ENCODE data around the gene HAVCR2.

DNA sequence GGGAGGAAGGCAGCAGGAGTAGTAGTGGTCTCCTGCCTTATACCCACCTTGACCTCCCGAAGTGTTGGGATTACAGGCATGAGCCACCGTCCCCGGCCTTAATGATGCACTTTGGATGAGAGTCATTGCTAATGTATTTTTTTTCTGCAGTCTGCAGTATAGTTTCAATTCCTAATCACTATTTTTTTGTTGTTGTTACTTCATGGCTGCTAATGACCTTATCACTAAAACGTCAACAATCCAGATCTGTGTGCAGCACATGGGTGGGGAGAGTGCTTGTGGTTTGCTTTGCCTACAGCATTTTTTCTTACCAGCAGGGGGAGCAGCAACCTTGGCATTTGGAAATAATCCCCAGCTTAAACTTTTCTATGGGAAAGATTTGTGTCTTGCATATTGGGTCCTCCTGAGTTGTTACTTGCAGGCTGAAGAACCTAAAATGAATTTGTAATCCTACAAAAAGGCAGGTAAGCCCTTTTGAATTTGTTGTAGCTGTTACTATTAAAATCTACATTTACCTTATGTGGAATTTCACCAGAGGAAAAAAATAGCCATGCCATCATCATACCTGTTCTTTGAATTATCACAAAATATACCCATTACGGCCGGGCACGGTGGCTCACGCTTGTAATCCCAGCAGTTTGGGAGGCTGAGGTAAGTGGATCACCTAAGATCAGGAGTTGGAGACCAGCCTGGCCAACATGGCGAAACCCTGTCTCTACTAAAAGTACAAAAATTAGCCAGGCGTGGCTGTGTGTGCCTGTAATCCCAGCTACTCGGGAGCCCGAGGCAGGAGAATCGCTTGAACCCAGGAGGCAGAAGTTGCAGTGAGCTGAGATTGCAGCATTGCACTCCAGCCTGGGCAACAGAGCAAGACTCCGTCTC lies 40.1 kb upstream of the HAVCR2 start:
- TF ChIP-seq ASH2L (IDR thresholded peaks at IDR 0.05; ENCODE audit: borderline replicate concordance, low read depth), result no peak
- TF ChIP-seq EZH2 (IDR thresholded peaks at IDR 0.05; ENCODE audit: borderline replicate concordance, control insufficient read depth, low read depth, low read length), result no peak
- TF ChIP-seq, protein P1, sequence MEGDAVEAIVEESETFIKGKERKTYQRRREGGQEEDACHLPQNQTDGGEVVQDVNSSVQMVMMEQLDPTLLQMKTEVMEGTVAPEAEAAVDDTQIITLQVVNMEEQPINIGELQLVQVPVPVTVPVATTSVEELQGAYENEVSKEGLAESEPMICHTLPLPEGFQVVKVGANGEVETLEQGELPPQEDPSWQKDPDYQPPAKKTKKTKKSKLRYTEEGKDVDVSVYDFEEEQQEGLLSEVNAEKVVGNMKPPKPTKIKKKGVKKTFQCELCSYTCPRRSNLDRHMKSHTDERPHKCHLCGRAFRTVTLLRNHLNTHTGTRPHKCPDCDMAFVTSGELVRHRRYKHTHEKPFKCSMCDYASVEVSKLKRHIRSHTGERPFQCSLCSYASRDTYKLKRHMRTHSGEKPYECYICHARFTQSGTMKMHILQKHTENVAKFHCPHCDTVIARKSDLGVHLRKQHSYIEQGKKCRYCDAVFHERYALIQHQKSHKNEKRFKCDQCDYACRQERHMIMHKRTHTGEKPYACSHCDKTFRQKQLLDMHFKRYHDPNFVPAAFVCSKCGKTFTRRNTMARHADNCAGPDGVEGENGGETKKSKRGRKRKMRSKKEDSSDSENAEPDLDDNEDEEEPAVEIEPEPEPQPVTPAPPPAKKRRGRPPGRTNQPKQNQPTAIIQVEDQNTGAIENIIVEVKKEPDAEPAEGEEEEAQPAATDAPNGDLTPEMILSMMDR (IDR thresholded peaks at IDR 0.05 in 2 of 3, conservative IDR thresholded peaks at IDR 0.05 in 1 of 3; ENCODE audit: control insufficient read depth in 2 of 3, extremely low read depth in 1 of 3, insufficient read depth in 1 of 3, low read depth in 3 of 3, low read length in 3 of 3), result peak; percentile 73 to 91 (median 90)
- TF ChIP-seq, protein P2, sequence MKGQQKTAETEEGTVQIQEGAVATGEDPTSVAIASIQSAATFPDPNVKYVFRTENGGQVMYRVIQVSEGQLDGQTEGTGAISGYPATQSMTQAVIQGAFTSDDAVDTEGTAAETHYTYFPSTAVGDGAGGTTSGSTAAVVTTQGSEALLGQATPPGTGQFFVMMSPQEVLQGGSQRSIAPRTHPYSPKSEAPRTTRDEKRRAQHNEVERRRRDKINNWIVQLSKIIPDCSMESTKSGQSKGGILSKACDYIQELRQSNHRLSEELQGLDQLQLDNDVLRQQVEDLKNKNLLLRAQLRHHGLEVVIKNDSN (IDR thresholded peaks at IDR 0.05; ENCODE audit: borderline replicate concordance, extremely low read length, insufficient read depth, low read depth, low read length), result no peak
- TF ChIP-seq SPI1 (IDR thresholded peaks at IDR 0.05; ENCODE audit: borderline replicate concordance, insufficient read depth, low read depth, low read length), result no peak
- TF ChIP-seq EGR1 (IDR thresholded peaks at IDR 0.05; ENCODE audit: borderline replicate concordance in 1 of 2, low read depth in 2 of 2, low read length in 2 of 2), result no peak
- TF ChIP-seq, protein P3, sequence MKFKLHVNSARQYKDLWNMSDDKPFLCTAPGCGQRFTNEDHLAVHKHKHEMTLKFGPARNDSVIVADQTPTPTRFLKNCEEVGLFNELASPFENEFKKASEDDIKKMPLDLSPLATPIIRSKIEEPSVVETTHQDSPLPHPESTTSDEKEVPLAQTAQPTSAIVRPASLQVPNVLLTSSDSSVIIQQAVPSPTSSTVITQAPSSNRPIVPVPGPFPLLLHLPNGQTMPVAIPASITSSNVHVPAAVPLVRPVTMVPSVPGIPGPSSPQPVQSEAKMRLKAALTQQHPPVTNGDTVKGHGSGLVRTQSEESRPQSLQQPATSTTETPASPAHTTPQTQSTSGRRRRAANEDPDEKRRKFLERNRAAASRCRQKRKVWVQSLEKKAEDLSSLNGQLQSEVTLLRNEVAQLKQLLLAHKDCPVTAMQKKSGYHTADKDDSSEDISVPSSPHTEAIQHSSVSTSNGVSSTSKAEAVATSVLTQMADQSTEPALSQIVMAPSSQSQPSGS (IDR thresholded peaks at IDR 0.05; ENCODE audit: low read length), result no peak
- TF ChIP-seq SRF (IDR thresholded peaks at IDR 0.05; ENCODE audit: low read depth in 2 of 2, low read length in 2 of 2), result no peak
- TF ChIP-seq RFX5 (IDR thresholded peaks at IDR 0.05; ENCODE audit: low read depth, low read length), result no peak
- TF ChIP-seq SP1 (IDR thresholded peaks at IDR 0.05; ENCODE audit: low read depth, low read length), result no peak
- TF ChIP-seq TAF1 (IDR thresholded peaks at IDR 0.05; ENCODE audit: borderline replicate concordance, low read depth, low read length), result no peak
- no peak for TF ChIP-seq EP300 (IDR thresholded peaks at IDR 0.05; ENCODE audit: borderline replicate concordance in 1 of 2, control insufficient read depth in 1 of 2, low read depth in 2 of 2, low read length in 2 of 2)
- no peak for TF ChIP-seq NR2C2 (IDR thresholded peaks at IDR 0.05; ENCODE audit: borderline replicate concordance, control insufficient read depth, insufficient read length, low read depth)

Data from GM12878 (cell line).